Ovary (tissue), 10 donors: ENCODE data around the gene ESD. TPM values are rescaled to one million over a fixed set of nuclear protein-coding genes. Genes with fewer than 3 reads are reported as not detected.

Experiments used
- DNase-seq, 5 donors: peaks; one replicate each; pipeline ENCODE4 v3.0.0-alpha.2; 2019 to 2020
- H3K27ac ChIP-seq, 2 donors: fragments of 200-600 bp; one replicate each; pipeline versions ENCODE4 v1.5.1 to v1.8.0; 2019 to 2022
- H3K27me3 ChIP-seq: fragments of 200-600 bp; one replicate; pipeline ENCODE4 v1.8.0; 2022
- H3K36me3 ChIP-seq: fragments of 200-600 bp; sonication (generic); one replicate; pipeline ENCODE4 v1.5.1; 2019
- H3K4me1 ChIP-seq: one replicate; pipeline ENCODE4 v1.8.1; 2013; ENCODE audit warnings: mild to moderate bottlenecking, moderate library complexity; ENCODE audit not compliant: insufficient read depth
- H3K4me3 ChIP-seq: fragments of 200-600 bp; sonication (generic); one replicate; pipeline ENCODE4 v1.5.1; 2017
- H3K9me3 ChIP-seq, 2 donors: fragments of 200-600 bp in 1 of 2; sonication (generic) in 1 of 2; one replicate each; pipeline versions ENCODE4 v1.5.1 to v1.8.1; 2013 to 2019; ENCODE audit warnings: mild to moderate bottlenecking in 1 of 2, moderate library complexity in 1 of 2
- CTCF ChIP-seq, 3 donors: fragments of 450-650 bp in 2 of 3; fragments of 200-600 bp in 1 of 3; IDR thresholded peaks; one replicate each; pipeline versions ENCODE4 v1.5.1 to v1.8.0; 2016 to 2022; ENCODE audit warnings: antibody characterized with exemption in 3 of 3, mild to moderate bottlenecking in 1 of 3
- EP300 ChIP-seq: sonication (generic); formaldehyde crosslinking; IDR thresholded peaks from one replicate; pipeline ENCODE4 v1.6.1; 2017; ENCODE audit warnings: antibody characterized with exemption
- POLR2A ChIP-seq: fragments of 450-650 bp; IDR thresholded peaks from one replicate; pipeline ENCODE4 v1.6.1; 2017; ENCODE audit warnings: antibody characterized with exemption, mild to moderate bottlenecking, moderate library complexity
- WGBS, 3 donors: extraction: QIAGEN DNeasy Blood & Tissue Kit in 1 of 3; methylation state at CpG; one replicate each; pipeline versions ENCODE4 v1.1.5 to v1.1.7; 2013 to 2017; 5-methylcytosine and 5-hydroxymethylcytosine counted together
- intact Hi-C, 4 donors: fragments of 100-400 bp; cut with DNase I; formaldehyde crosslinking; loops; one replicate each; pipeline versions ENCODE4 v1.11.0 to v1.15.1; 2022 to 2023
- long read RNA-seq, 3 donors: library from polyadenylated mRNA in 2 of 3; unstranded in 2 of 3; transcript quantifications; one replicate each; pipeline ENCODE4 v2.0.0 and lab custom pipeline, GENCODE V29; 2021 to 2026
- polyA plus RNA-seq, 2 donors: library from polyadenylated mRNA; stranded (reverse); fragments of 200-250 nt in 1 of 2; fragments of 350-450 nt in 1 of 2; fragmentation: Illumina TruSeq in 1 of 2; extraction: RNeasy Lipid Tissue Mini Kit (QIAGEN cat#74804) in 1 of 2; gene quantifications; one replicate each; pipeline ENCODE4 v1.2.3, GENCODE V29; 2013 to 2014
- total RNA-seq, 7 donors: library from RNA; depleted of rRNA in 2 of 7; stranded (reverse); fragments of >200 nt in 2 of 7; fragmentation: NEBNext Ultra II Directional in 3 of 7; extraction: Animal tissue kit (Norgen Biotek cat#: 25700) in 3 of 7; gene quantifications; one replicate each; pipeline versions ENCODE4 v1.1.0 to v1.2.4, GENCODE V29; 2016 to 2023
- donor health status: DM: no; HTN: no; CAD: no; lungs with moderate emphysema.
- donor health status: DM: no; HTN: no; CAD: no.
- donor health status: Bipolar disorder and iron deficiency.
- donor health status: DM: yes; HTN: yes; CAD: no.
- donor health status: DM: no; HTN: no; CAD: no.
- donor health status: DM: yes; HTN: yes; CAD: no.

Gene ESD
- total RNA-seq (100 to 1,000 TPM; 104 to 147 (median 115) TPM), polyA plus RNA-seq (100 to 1,000 TPM; 154 to 281 TPM)
- long read RNA-seq, donor 1, transcript ESD-202 (10 exons, 1,192 nt), result major isoform, 202 of 238 reads
- long read RNA-seq, donor 1, partial matches to known transcripts, result 22 of 238 reads
- long read RNA-seq, donor 1, other reads (novel, unspliced or antisense), result 13 of 238 reads
- long read RNA-seq, donor 2, transcript ESD-202 (10 exons, 1,192 nt), result major isoform, 40 of 80 reads
- long read RNA-seq, donor 2, partial matches to known transcripts, result 23 of 80 reads
- long read RNA-seq, donor 2, other reads (novel, unspliced or antisense), result 17 of 80 reads
- long read RNA-seq, donor 3, transcript ESD-202 (10 exons, 1,192 nt), result major isoform, 49 of 58 reads
- long read RNA-seq, donor 3, partial matches to known transcripts, result 1 of 58 reads
- long read RNA-seq, donor 3, other reads (novel, unspliced or antisense), result 7 of 58 reads

- Histone ChIP-seq H3K27ac (peak within 1 kb of the TSS; percentile 86 to 94), H3K27me3 (no peaks in the 10 kb centered on the region), H3K4me1 (peaks cover 5% of the 10 kb centered on the region), H3K36me3 (no peaks in the 10 kb centered on the region), H3K4me3 (peak within 1 kb of the TSS; percentile 49), H3K9me3 (no peaks in the 10 kb centered on the region)
- TF ChIP-seq CTCF (IDR thresholded peaks at IDR 0.05), result no peak
- TF ChIP-seq POLR2A, result peak; percentile 81
- TF ChIP-seq EP300, result peak; percentile 11
- WGBS, 3 donors, result 0% methylated on average over 75 to 77 of the region's 77 CpGs
- peak; percentile 96 to 98 (median 96) for DNase-seq
- intact Hi-C loops, result no loop called here
Observed at GRCh38 chr13:46796515-46797474, at the start of gene ESD. TSS of gene ESD (minus strand) at chr13:46797161. CDS start at chr13:46791413, 5,748 bp downstream.

GRCh38 chr13:46846726-46847125, 49.8 kb upstream of the ESD start:
- no peaks in the 10 kb centered on the region for H3K27me3 ChIP-seq
- intact Hi-C loops, result no loop called here

GRCh38 chr13:46845146-46845545, 48.2 kb upstream of the ESD start:
- intact Hi-C loops, result no loop called here
- no peaks in the 10 kb centered on the region for H3K4me1 ChIP-seq
- WGBS, 3 donors, result 81 to 92% (median 90%) methylated on average over 2 of the region's 2 CpGs

More at GRCh38 chr13:46846726-46847125, 49.8 kb upstream of the ESD start:
- H3K4me3 ChIP-seq, result no peak overlapping the region
- H3K27ac ChIP-seq, result no peak overlapping the region
- H3K4me1 ChIP-seq, result no peaks in the 10 kb centered on the region
- H3K9me3 ChIP-seq, result no peaks in the 10 kb centered on the region
- 69 to 88% (median 79%) methylated on average over 2 of the region's 2 CpGs for WGBS, 3 donors
- TF ChIP-seq EP300 (no peak), CTCF (IDR thresholded peaks at IDR 0.05) (no peak)
- no peaks in the 10 kb centered on the region for H3K36me3 ChIP-seq
- DNase-seq, result no peak

More at GRCh38 chr13:46845146-46845545, 48.2 kb upstream of the ESD start:
- no peaks in the 10 kb centered on the region for H3K36me3 ChIP-seq
- DNase-seq, result no peak
- no peaks in the 10 kb centered on the region for H3K9me3 ChIP-seq
- H3K27ac ChIP-seq, result no peak overlapping the region
- H3K27me3 ChIP-seq, result no peaks in the 10 kb centered on the region
- no peak overlapping the region for H3K4me3 ChIP-seq
- TF ChIP-seq POLR2A, result no peak
- no peak for TF ChIP-seq CTCF (IDR thresholded peaks at IDR 0.05)
- TF ChIP-seq EP300, result no peak
